Anterior cingulate cortex (tissue), 58 donors: Measurements from ENCODE around the gene CS.
"Not testable (repeated sequence)": the region's sequence is repeated elsewhere in the genome, so short reads cannot be mapped to it uniquely, and the experiment has no call there.

Experiments
- DNase-seq, 58 donors: peaks; one replicate each; lab custom pipeline; 2025; lab: John Stamatoyannopoulos, UW

The CS gene

DNA sequence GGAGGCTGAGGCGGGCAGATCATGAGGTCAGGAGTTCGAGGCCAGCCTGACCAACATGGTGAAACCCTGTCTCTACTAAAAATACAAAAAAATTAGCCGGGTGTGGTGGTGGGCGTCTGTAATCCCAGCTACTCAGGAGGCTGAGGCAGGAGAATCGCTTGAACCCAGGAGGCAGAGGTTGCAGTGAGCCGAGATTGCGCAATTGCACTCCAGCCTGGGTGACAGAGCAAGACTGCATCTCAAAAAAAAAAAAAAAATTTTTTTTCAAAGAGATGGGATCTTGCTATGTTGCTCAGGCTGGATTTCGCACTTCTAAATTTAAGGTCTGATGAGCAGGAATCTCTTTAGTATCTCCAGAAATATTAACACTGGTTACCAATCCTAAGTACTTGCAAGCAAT lies 21.5 kb upstream of the CS start:
- DNase-seq, result not testable (repeated sequence)

DNA sequence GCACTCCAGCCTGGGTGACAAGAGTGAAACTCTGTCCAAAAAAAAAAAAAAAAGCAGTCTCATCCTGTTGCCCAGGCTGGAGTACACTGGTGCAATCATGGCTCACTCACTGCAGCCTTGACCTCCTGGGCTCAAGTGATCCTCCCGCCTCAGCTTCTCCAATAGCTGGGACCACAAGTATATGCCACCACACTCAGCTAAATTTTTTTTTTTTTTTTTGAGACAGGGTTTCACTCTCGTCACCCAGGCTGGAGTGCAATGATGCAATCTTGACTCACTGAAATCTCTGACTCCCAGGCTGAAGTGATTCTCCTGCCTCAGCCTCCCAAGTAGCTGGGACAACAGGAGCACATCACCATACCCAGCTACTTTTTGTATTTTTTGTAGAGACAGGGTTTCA lies 20.9 kb upstream of the CS start:
- DNase-seq, result no peak

DNA sequence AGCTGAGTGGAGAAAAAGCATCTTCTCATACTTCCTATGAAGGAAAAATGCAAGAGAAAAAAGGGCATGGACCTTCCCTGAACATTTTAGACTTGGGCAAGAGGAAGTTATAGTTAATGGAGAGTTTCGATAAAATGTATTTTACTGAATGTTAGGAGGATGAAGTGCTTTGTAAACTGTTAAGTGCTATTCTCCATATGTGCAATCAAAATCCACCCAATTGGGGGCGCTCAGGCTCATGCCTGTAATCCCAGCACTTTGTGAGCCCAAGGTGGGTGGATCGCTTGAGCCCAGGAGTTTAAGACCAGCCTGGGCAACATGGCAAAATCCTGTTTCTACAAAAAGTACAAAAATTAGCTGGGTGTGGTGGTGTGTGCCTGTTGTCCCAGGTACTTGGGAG lies 17.5 kb upstream of the CS start:
- DNase-seq, result no peak

DNA sequence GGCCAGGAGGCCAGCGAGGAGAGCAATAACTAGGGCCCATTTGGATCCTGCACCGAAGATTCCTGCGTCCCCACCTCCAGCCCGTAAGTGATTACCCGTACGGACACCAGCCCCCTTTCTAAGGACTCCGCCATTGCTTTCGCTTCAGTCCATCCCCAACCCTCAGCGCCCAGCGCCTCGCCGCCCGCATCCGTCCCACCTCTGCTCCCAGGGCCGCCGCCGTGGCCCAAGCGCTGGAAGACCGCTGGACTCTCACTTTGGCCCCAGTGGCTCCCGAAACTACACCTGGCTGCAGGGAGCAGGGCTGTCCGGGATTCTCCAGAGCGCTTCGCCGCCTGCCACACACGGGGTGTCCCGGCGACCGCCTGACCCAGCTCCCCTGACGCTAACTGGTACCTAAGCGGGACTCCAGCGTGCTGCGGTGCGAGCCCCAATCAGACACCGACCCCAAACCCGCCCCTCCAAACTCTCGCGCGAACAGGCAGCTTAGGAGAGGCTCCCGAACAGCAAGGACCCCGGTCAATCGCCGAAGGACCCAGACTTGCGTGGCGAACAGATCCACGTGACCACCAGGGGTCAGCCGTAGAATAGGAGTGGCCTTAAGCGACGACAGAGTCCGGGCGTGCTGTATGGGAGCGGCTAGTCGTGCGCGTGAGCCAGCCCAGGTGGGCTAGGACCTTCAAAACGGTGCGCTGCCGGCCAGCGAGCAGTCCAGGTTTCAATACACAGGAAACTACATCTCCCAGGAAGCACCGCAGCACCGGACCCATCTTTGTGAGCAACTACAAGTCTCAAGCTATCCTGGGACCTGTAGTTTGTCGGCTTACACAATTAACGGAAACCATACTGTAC lies 15.7 kb upstream of the CS start, which contains the start of gene CNPY2:
CNPY2 (minus strand) TSS at position 367 of the 852 bp plus-strand sequence. CDS start 771 bp downstream, outside the sequence.
- peak; percentile 60 to 98 (median 93) for DNase-seq

DNA sequence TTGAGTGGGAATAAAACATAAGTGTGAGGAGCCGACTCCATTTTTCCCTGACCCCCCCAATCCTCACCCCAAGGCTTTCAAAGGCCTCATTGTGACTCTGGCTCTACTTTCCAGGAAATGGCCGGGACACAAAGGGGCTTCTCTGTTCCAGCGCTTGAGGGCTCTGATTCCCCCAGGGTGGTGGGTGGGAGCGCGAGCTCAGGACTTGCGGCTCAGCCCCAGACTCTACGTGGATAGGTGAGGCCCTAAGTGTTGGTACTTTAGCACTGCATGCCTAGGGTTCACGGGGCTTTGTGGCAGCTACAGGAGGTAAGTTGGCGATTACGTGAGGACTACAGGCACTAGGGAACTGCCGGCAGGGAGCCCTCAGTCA lies 15.1 kb upstream of the CS start:
- DNase-seq, result peak in 41 of 58 donors; percentile 7 to 74 (median 46)

DNA sequence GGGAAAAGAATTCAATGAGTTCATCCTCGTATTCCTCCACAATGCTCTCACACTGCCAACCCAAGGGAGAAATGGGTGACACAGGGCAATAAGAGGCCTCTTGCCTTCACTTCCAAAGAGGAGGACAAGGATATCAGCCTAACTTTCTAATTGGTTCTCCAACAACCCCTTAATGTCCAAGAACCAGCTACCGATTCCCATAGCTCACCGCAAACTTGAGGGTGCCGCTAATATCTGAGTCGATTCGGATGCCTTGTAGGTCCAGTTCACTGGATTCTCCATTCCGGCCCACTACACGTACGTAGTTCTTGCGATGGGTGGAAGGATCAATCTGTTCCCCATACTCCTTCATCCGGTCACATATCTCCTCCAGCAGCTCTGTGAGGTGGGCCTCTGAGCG lies 10.9 kb upstream of the CS start:
- DNase-seq, result no peak

DNA sequence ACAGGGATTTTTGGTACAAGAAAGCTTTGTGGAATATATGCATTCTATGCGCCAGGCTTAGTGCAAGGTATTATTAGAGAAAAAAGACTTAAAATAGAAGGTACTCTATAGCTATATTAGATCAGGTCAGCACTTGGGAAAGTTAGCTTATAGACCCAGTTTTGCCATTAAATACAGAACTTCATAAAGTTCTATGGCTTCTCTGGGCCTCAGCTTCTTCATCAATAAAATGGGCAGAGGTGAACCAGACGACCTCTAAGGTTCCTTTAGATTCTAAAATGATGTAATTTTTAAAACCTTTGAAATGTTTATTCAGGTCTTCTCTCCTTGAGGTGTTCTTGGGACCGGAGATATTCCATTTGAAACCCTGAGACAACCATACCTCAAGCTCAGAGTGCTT lies 8.6 kb upstream of the CS start:
- DNase-seq, result no peak

DNA sequence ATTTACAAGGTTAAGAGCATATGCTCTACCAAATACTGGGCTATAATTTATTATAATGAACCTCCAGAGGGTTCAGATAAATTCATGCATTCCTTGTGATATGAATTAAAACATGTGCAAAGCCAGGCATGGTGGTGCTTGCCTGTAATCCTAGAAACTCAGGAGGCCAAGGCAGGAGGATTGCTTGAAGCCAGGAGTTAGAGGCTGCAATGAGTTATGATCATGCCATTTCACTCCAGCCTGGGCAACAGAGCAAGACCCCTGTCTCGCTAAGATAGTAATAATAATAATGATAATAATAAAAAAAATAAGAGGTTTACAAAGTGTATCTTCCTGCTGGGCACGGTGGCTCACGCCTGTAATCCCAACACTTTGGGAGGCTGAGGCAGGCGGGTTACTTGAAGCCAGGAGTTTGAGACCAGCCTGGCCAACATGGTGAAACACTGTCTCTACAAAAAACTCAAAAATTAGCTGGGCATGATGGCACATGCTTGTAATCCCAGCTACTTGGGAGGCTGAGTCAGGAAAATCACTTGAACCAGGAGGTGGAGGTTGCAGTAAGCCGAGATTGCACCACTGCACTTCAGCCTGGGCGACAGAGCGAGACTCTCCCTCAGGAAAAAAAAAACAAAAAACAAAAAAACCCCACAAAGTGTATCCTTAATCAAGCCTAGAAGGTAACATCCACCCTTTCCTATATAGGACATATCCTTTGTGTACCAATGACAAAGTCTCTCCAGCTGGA lies 7.3 kb upstream of the CS start:
- no peak for DNase-seq

DNA sequence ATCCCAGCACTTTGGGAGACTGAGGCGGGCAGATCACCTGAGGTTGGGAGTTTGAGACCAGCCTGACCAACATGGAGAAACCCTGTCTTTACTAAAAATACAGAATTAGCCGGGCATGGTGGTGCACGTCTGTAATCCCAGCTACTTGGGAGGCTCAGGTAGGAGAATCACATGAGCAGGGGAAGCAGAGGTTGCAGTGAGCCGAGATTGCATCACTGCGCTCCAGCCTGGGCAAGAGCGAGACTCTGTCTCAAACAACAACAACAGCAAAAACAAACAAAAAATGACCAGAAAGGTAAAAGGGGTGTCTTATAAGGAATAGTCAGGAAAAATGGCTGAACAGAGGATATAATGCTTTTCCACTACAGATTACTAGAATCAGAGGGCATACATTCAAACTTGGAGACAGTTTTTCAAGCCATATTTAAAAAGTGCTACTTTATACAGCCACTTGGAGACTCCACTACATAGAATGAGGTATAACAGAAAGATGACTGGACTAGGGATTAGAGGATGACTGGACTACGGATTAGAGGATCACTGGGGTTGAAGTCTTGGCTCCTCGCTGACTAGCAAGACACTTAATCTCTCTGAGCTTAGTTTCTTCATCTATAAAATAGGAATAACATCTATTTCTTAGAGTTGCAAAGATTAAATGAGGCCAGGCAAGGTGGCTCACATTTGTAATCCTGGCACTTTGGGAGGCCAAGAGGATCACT lies 4.9 kb upstream of the CS start:
- DNase-seq, result no peak

DNA sequence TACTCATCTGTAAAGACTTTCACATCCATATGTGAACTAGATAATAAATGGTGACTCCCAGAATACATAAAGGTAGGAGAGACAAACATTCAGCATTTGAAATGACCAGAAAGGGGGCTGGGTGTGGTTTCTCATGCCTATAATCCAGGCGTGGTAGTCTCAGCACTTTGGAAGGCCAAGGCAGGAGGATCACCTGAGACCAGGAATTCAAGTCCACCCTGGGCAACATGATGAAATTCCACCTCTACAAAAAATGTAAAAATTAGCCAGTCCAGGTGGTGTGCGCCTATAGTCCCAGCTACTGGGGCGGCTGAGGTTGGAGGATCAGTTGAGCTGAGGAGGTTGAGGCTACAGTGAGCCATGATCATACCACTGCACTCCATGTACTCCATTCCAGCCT lies 4.1 kb upstream of the CS start:
- no peak for DNase-seq

DNA sequence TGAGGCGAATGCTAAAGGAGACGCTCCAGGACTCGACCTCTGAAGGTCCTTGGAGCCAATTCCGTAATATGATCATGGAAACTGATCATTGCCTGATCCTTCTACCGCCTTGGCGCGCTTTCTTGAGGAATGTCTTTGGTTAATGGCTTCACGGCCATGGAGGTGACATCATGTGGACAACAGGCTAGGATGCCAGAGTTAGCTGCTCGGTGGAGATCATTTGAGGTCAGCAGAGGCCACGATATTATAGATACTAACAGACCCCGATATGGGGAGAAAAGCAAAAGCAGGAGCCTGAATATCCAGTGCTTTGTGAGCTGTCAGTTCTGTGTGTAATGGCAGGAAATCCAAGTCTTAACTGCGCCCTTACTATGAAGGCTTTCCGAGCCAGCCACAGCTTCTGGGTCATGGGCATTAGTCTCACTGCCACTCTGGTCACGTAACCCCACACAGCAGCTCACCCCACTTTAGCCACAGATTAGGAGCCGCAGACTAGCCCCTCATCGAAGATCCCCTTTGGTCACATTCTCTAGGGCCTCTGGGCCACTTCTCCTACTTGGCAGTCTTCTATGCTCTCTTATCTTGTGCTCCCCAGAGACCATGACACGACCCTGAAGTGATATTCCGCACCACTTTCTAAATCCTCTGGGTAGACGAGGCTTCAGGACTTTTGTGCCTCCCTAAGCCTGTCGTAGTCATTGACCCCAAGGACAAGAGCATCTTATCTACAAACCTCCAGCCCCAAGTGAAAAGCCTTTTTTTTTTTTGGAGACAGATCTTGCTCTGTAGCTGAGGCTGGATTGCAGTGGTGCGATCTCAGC lies 724 bp upstream of the CS start:
- peak in 6 of 58 donors; percentile 35 to 62 (median 52) for DNase-seq

DNA sequence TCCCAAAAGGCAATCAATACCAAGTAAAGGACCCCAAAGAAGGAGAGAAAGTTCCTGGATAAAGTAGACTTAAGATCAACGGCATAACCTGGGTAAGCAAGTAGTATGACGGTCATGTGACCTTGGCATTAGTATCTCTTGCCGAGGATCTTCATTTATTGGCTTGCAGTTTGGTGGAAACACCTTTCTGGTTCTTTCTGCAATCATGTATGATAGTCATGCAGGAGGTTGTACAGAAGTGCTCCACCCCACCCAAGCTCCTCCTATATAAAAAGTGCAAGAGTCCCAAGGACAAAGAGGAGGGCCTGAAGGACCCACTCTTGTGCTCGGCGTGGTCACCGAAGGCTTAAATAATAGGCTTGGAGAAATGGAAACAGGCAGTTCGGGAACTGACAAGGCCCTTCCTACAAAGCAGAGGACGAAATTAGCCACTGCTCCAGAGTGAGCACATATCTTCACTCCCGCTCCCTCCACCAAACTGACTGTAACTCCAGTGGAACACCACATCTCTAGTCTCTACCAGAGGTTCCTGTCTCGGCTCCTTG lies 750 bp downstream of the CS start:
- DNase-seq, result peak in 3 of 58 donors; percentile 24 to 54 (median 53)

DNA sequence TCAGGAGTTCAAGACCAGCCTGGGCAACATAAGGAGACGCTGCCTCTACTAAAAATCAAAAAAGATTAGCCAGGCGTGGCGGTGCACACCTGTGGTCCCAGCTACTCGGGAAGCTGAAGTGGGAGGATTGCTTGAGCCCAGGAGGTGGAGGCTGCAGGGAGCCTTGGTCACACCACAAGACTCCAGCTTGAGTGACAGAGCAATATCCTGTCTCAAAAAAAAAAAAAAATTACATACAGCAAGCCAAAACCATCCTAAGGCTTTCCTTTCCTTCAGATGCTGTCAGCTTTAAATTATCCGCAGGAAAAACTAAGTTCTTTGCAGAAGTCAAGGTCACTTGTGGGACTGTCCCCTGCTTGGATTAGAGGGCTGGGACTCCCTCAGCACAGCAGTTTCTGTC lies 1.3 kb downstream of the CS start:
- no peak for DNase-seq

DNA sequence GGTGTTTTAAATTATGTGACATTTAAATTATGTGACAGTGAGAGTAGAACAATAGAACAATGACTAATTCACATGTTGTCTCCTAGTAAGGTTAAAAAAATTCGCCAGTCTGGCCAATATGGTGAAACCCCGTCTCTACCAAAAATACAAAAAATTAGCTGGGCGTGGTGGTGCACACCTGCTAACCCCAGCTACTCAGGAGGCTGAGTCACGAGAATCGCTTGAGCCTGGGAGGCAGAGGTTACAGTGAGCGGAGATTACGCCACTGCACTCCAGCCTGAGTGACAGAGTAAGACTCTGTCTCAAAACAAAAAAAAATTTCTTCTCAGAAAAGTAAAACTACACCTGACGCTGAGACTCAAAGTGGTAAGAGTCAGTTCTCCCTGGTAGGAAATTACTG lies 2.7 kb downstream of the CS start:
- DNase-seq, result no peak

DNA sequence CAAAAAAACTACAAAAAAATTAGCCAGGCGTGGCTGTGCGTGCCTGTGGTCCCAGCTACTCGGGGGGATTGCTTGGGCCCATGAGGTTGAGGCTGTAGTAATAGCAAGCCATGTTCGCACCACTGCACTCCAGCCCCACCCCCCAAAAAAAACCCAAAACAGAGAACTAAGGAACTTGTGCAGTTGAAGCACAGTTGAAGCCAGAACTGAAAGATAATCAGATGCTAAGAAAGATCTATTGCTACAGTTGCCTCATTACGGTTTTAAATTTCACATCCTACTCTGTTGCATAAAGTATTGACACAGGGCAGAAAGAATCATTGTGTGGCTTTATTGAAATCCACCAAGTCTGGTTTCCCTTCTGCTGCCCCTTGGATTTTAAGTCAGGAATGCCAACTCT lies 3.8 kb downstream of the CS start:
- DNase-seq, result no peak

DNA sequence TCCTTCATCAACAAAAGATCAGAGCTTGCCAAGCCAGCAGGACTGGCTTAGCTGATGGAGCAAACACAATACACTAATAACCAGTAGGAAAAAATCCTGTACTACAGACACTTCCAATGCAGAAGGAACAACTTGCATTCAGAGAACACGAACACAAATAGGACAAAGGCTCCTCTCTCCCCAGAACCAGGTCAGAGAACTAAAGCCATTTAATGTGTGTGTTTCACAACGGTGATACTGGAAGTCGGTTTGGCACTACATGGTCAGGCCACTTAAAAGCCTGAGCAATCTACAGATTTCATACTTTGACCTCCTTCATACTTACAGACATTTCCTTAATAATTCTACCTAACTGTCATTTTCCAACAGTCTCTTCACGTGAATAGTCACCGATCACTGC lies 6.3 kb downstream of the CS start:
- no peak for DNase-seq

DNA sequence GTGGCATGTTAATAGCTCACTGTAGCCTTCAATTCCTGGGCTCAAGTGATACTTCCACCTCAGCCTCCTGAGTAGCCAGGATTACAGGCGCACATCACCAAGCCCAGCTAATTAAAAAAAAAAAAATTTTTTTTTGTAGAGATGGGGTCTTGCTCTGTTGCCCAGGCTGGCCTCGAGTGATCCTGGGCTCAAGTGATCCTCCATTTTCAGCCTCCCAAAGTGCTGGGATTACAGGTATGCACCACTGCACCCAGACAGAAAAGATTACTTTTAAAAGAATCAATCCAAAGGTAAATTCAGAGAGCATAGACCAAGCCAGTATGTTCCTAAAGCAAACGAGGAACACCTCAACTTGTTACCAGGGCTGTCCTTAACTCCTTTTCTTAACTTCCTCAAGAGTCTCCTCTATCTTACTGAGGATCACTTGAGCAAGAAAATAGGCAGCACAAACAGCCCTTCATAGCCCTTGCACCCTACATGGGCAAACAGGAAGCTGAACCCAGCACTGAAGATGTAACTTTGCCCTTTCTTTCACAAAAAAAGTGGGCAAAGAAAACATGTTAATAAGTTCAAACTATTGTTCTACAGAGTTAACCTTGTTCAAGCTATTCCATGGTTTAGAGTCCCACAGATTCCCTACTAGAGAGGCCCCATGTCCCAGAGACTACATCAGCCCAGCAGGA lies 11.3 kb downstream of the CS start:
- no peak for DNase-seq

DNA sequence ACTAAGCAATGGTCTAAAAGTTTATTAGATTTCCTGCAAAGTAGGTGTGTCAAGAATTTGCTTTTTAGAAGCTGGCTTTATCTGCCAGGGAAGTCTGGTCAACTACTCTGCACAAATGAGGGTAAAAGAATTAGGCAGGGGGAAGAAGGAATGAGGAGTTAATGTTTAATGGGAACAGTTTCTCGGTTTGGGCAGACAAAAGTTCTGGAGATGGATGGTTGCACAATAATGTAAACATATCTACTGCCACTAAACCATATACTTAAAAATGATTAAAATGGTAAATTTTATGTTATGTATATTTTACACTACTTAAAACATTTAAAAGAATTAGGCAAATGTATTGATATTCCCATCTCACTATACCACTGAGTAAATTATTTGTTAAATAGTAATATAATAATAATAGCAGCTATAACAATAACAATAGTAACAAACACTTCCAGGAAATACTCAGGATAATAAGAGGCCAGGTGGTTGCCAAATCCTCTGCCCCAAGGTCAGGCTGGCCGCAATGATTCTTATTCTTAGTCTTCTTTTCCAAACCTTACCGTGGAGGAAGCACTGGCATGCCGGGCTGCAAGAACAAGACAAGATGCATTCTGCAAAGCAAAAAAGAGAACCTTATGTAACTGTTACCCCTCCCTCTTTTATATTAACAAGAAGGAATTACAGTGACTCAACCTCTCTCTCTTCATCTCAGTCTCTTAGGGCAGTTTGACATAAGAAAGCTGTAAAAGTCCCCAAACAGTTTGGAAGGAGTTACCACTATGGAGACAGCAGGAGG lies 13.9 kb downstream of the CS start:
- no peak for DNase-seq

DNA sequence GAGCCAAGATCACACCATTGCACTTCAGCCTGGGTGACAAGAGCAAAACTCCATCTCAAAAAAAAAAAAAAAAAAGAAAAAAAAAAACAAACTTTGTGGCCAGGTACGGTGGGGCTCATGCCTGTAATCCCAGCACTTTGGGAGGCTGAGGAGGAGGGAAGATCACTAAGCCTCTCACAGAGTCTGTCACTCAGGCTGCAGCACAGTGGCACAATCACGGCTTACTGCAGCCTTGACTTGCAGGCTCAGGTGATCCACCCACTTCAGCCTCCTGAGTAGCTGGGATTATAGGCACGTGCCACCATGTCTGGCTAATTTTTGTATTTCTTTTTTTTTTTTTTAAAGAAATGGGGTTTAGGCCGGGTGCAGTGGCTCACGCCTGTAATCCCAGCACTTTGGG lies 15.9 kb downstream of the CS start:
- DNase-seq, result peak in 1 of 58 donors; percentile 2
